ENCODE results near the gene PCDHA7. TPM values are rescaled to one million over a fixed set of nuclear protein-coding genes. Genes with fewer than 3 reads are reported as not detected.

PCDHA7 gene
- total RNA-seq, 1 donor = 0.19 TPM

GRCh38 chr5:140875085-140876065 lies 41.3 kb downstream of the PCDHA7 start, which contains the start of gene PCDHA12:
Gene PCDHA12 (plus strand): TSS chr5:140875308. CDS start chr5:140875473, 165 bp downstream.

GRCh38 chr5:140881889-140882590 lies 48.0 kb downstream of the PCDHA7 start, which contains the start of gene PCDHA13:
Gene PCDHA13 (plus strand): TSS chr5:140882124. CDS start chr5:140882269, 145 bp downstream.

Other genes starting within 250 kb of the PCDHA7 start
- 0.57 TPM in 1 of 2 replicates, not detected in the other for gene CD14, start 201.1 kb upstream of the PCDHA7 start, total RNA-seq
- 9.8 and 20.6 TPM in 2 replicates for gene TMCO6, start 194.8 kb upstream of the PCDHA7 start, total RNA-seq
- gene NDUFA2, start 186.6 kb upstream of the PCDHA7 start, total RNA-seq = 24.4 and 30.4 TPM in 2 replicates
- gene IK, start 186.4 kb upstream of the PCDHA7 start, total RNA-seq = 72.5 and 85.6 TPM in 2 replicates
- 28.4 and 28.8 TPM in 2 replicates for gene WDR55, start 169.4 kb upstream of the PCDHA7 start, total RNA-seq
- gene DND1, start 160.7 kb upstream of the PCDHA7 start, total RNA-seq = 0.38 TPM in 1 of 2 replicates, not detected in the other
- gene HARS1, start 142.9 kb upstream of the PCDHA7 start, total RNA-seq = 48.7 and 60.9 TPM in 2 replicates
- 31.7 and 39.1 TPM in 2 replicates for gene HARS2, start 142.8 kb upstream of the PCDHA7 start, total RNA-seq
- 25.2 and 32.4 TPM in 2 replicates for gene ZMAT2, start 133.8 kb upstream of the PCDHA7 start, total RNA-seq
- not detected in 2 replicates for gene PCDHA1, start 48.1 kb upstream of the PCDHA7 start, total RNA-seq
- gene PCDHA2, start 39.4 kb upstream of the PCDHA7 start, total RNA-seq = under 0.01 TPM in 1 of 2 replicates, not detected in the other
- under 0.01 and 0.19 TPM in 2 replicates for gene PCDHA3, start 33.2 kb upstream of the PCDHA7 start, total RNA-seq
- gene PCDHA4, start 27.2 kb upstream of the PCDHA7 start, total RNA-seq = 0.10 and 0.33 TPM in 2 replicates
- gene PCDHA5, start 12.7 kb upstream of the PCDHA7 start, total RNA-seq = under 0.01 and 0.10 TPM in 2 replicates
- gene PCDHA6, start 6.3 kb upstream of the PCDHA7 start, total RNA-seq = 0.19 and 0.33 TPM in 2 replicates
- under 0.01 TPM in 1 of 2 replicates, not detected in the other for gene PCDHA8, start 6.9 kb downstream of the PCDHA7 start, total RNA-seq
- gene PCDHA9, start 14.1 kb downstream of the PCDHA7 start, total RNA-seq = under 0.01 TPM in 2 replicates
- gene PCDHA10, start 21.6 kb downstream of the PCDHA7 start, total RNA-seq = under 0.01 and 0.19 TPM in 2 replicates
- under 0.01 and 0.10 TPM in 2 replicates for gene PCDHA11, start 34.7 kb downstream of the PCDHA7 start, total RNA-seq
- under 0.01 TPM in 1 of 2 replicates, not detected in the other for gene PCDHA12, start 41.0 kb downstream of the PCDHA7 start, total RNA-seq
- gene PCDHA13, start 47.9 kb downstream of the PCDHA7 start, total RNA-seq = not detected in 2 replicates
- 0.10 and 0.33 TPM in 2 replicates for gene PCDHAC1, start 92.0 kb downstream of the PCDHA7 start, total RNA-seq
- gene PCDHAC2, start 132.2 kb downstream of the PCDHA7 start, total RNA-seq = 0.33 and 1.9 TPM in 2 replicates
- not detected in 2 replicates for gene PCDHB1, start 217.1 kb downstream of the PCDHA7 start, total RNA-seq

All from vein endothelial cell (primary cell).